H1 (cell line): ENCODE data around the gene PIK3R5. TPM values are rescaled to one million over a fixed set of nuclear protein-coding genes. Genes with fewer than 3 reads are reported as not detected.
"Not testable (repeated sequence)": the region's sequence is repeated elsewhere in the genome, so short reads cannot be mapped to it uniquely, and the experiment has no call there.

Experiments used
- CTCF ChIA-PET: fragments of 300-600 bp; sonication (Branson Sonifier 250); formaldehyde crosslinking; loops from one replicate; lab custom pipeline; 2021; ENCODE audit not compliant: partially characterized antibody; lab: Charles Lee
- POLR2A ChIA-PET: fragments of 300-600 bp; sonication (Branson Sonifier 250); formaldehyde crosslinking; loops from one replicate; lab custom pipeline; 2021; ENCODE audit warnings: inconsistent platforms; ENCODE audit not compliant: partially characterized antibody; lab: Charles Lee
- DNase-seq, 2 experiments: peaks; one replicate each; pipeline versions ENCODE4 v3.0.0 to v3.0.0-alpha.2; 2010 to 2022; ENCODE audit warnings: low spot score in 2 of 2, low read depth in 1 of 2, mixed read lengths in 1 of 2
- FAIRE-seq: peaks from 2 replicates; lab custom pipeline; 2011; peaks lifted over from hg19 to GRCh38; lab: Jason Lieb, UNC
- H2AFZ ChIP-seq: 2 replicates; pipeline ENCODE4 v1.8.1; 2012; ENCODE audit warnings: low read length, inconsistent platforms
- H2AK5ac ChIP-seq: 2 replicates; pipeline ENCODE4 v1.6.1; 2013; ENCODE audit warnings: low read depth, low read length
- H2BK120ac ChIP-seq: replicated peaks from 2 replicates; pipeline ENCODE3; 2013; ENCODE audit warnings: low read depth, low read length, inconsistent platforms
- H2BK12ac ChIP-seq: 2 replicates; pipeline ENCODE4 v1.6.1; 2013; ENCODE audit warnings: low read depth, low read length
- H2BK15ac ChIP-seq: 2 replicates; pipeline ENCODE4 v1.6.1; 2013; ENCODE audit warnings: low read length
- H2BK20ac ChIP-seq: 2 replicates; pipeline ENCODE4 v1.6.1; 2013; ENCODE audit warnings: low read length
- H2BK5ac ChIP-seq: 2 replicates; pipeline ENCODE4 v1.6.1; 2013; ENCODE audit warnings: low read depth, low read length
- H3K14ac ChIP-seq: 2 replicates; pipeline ENCODE4 v1.6.1; 2013; ENCODE audit warnings: inconsistent platforms; ENCODE audit not compliant: insufficient read length
- H3K18ac ChIP-seq: 2 replicates; pipeline ENCODE4 v1.6.1; 2013; ENCODE audit warnings: low read length; ENCODE audit errors: extremely low read depth
- H3K23ac ChIP-seq: 2 replicates; pipeline ENCODE4 v1.6.1; 2013; ENCODE audit warnings: inconsistent platforms; ENCODE audit not compliant: insufficient read length
- H3K23me2 ChIP-seq: 2 replicates; pipeline ENCODE4 v1.6.1; 2013; ENCODE audit warnings: low read depth, low read length
- H3K27ac ChIP-seq: 2 replicates; pipeline ENCODE4 v1.6.1; 2011; ENCODE audit warnings: low read depth, low read length, inconsistent platforms
- H3K27me3 ChIP-seq, 4 experiments: replicated peaks in 1 of 4; 1 replicate in 1 of 4; 2 replicates in 3 of 4; pipeline versions ENCODE4 v1.6.1 to v1.8.1; 2011 to 2013; ENCODE audit warnings: low read length in 3 of 4, mild to moderate bottlenecking in 3 of 4, inconsistent platforms in 2 of 4, mixed read lengths in 2 of 4, moderate library complexity in 1 of 4; ENCODE audit not compliant: control insufficient read depth in 3 of 4, insufficient read depth in 3 of 4; ENCODE audit errors: extremely low read depth in 1 of 4
- H3K36me3 ChIP-seq, 4 experiments: 2 replicates each; pipeline versions ENCODE4 v1.6.1 to v1.8.1; 2011 to 2013; ENCODE audit warnings: mild to moderate bottlenecking in 4 of 4, low read length in 3 of 4, moderate library complexity in 2 of 4, control low read depth in 1 of 4, inconsistent platforms in 1 of 4; ENCODE audit not compliant: insufficient read depth in 4 of 4, control insufficient read depth in 2 of 4
- H3K4ac ChIP-seq: replicated peaks from 2 replicates; pipeline ENCODE3; 2013; ENCODE audit warnings: low read length, low read depth, mixed read lengths, inconsistent platforms; ENCODE audit not compliant: insufficient read length
- H3K4me1 ChIP-seq, 4 experiments: replicated peaks in 1 of 4; 1 replicate in 1 of 4; 2 replicates in 3 of 4; pipeline versions ENCODE4 v1.6.1 to v1.8.1; 2011 to 2013; ENCODE audit warnings: low read length in 3 of 4, inconsistent platforms in 2 of 4, mixed read lengths in 1 of 4; ENCODE audit not compliant: insufficient read depth in 4 of 4, control insufficient read depth in 3 of 4
- H3K4me2 ChIP-seq, 2 experiments: 2 replicates each; pipeline versions ENCODE4 v1.6.1 to v1.8.1; 2011 to 2013; ENCODE audit warnings: low read depth in 2 of 2, low read length in 2 of 2, control low read depth in 1 of 2, inconsistent platforms in 1 of 2, mild to moderate bottlenecking in 1 of 2; ENCODE audit not compliant: insufficient read depth in 1 of 2
- H3K4me3 ChIP-seq, 4 experiments: fragments of 200-600, 300-600 bp in 1 of 4; sonication (generic), shearing (Covaris generic), sonication (Bioruptor Twin) in 1 of 4; 2 replicates each; pipeline versions ENCODE4 v1.5.1 to v1.8.1; 2011 to 2016; ENCODE audit warnings: low read length in 4 of 4, low read depth in 3 of 4, control low read depth in 2 of 4, inconsistent platforms in 2 of 4, mild to moderate bottlenecking in 2 of 4, mixed read lengths in 1 of 4, moderate library complexity in 1 of 4; ENCODE audit not compliant: insufficient read depth in 2 of 4; ENCODE audit errors: extremely low read depth in 1 of 4
- H3K56ac ChIP-seq: replicated peaks from 2 replicates; pipeline ENCODE3; 2013; ENCODE audit warnings: low read depth, mild to moderate bottlenecking, mixed read lengths, low read length, inconsistent platforms; ENCODE audit not compliant: insufficient read length
- H3K79me1 ChIP-seq: 2 replicates; pipeline ENCODE4 v1.6.1; 2013; ENCODE audit warnings: low read depth, low read length, control low read depth
- H3K79me2 ChIP-seq, 2 experiments: 2 replicates each; pipeline versions ENCODE4 v1.6.1 to v1.8.1; 2012 to 2013; ENCODE audit warnings: low read length in 2 of 2, mild to moderate bottlenecking in 2 of 2, inconsistent platforms in 1 of 2; ENCODE audit not compliant: insufficient read depth in 2 of 2, control insufficient read depth in 1 of 2
- H3K9ac ChIP-seq, 4 experiments: replicated peaks in 1 of 4; 1 replicate in 1 of 4; 2 replicates in 3 of 4; pipeline versions ENCODE4 v1.6.1 to v1.8.1; 2011 to 2013; ENCODE audit warnings: low read depth in 3 of 4, low read length in 3 of 4, control low read depth in 2 of 4, mild to moderate bottlenecking in 2 of 4, moderate library complexity in 2 of 4, inconsistent platforms in 1 of 4; ENCODE audit errors: extremely low read depth in 1 of 4
- H3K9me3 ChIP-seq, 2 experiments: 2 replicates each; pipeline versions ENCODE4 v1.6.1 to v1.8.1; 2012 to 2013; ENCODE audit warnings: mild to moderate bottlenecking in 2 of 2, moderate library complexity in 2 of 2, control low read depth in 1 of 2, inconsistent platforms in 1 of 2, low read depth in 1 of 2, low read length in 1 of 2, mixed read lengths in 1 of 2; ENCODE audit not compliant: insufficient read depth in 2 of 2
- H4K20me1 ChIP-seq, 2 experiments: replicated peaks in 1 of 2; 2 replicates each; pipeline versions ENCODE3 to v1.8.1; 2011 to 2013; ENCODE audit warnings: inconsistent platforms in 2 of 2, low read length in 2 of 2, mild to moderate bottlenecking in 1 of 2; ENCODE audit not compliant: insufficient read depth in 2 of 2, control insufficient read depth in 1 of 2
- H4K5ac ChIP-seq: 2 replicates; pipeline ENCODE4 v1.6.1; 2013; ENCODE audit warnings: low read length, low read depth, mixed read lengths, inconsistent platforms; ENCODE audit not compliant: insufficient read length
- H4K8ac ChIP-seq: 2 replicates; pipeline ENCODE4 v1.8.0; 2013; ENCODE audit warnings: mild to moderate bottlenecking, moderate library complexity, low read length, inconsistent platforms; ENCODE audit not compliant: insufficient read depth; ENCODE audit errors: extremely low read depth
- H4K91ac ChIP-seq: replicated peaks from 2 replicates; pipeline ENCODE3; 2013; ENCODE audit warnings: low read length, mixed read lengths, inconsistent platforms; ENCODE audit not compliant: insufficient read length
- WGBS, 2 experiments: shearing (Covaris generic) in 1 of 2; methylation state at CpG; one replicate each; pipeline versions ENCODE4 v1.1.6 to v1.1.7; 2013 to 2015; ENCODE audit warnings: low lambda C conversion rate in 2 of 2, mixed read lengths in 2 of 2, inconsistent platforms in 1 of 2, low coverage in 1 of 2, missing lambda C conversion rate in 1 of 2; ENCODE audit not compliant: insufficient replicate concordance in 2 of 2, insufficient coverage in 1 of 2, insufficient read length in 1 of 2; ENCODE audit errors: extremely low coverage in 1 of 2, missing lambda C conversion rate in 1 of 2; 5-methylcytosine and 5-hydroxymethylcytosine counted together
- polyA plus RNA-seq, 7 experiments: library from polyadenylated mRNA; depleted of rRNA in 3 of 7; stranded (reverse) in 5 of 7; unstranded in 2 of 7; fragments of >200 nt in 5 of 7; fragments of 200-250 nt in 2 of 7; gene quantifications; 1 replicate in 5 of 7; 2 replicates in 1 of 7; 4 replicates in 1 of 7; pipeline versions ENCODE4 v1.2.1 to v1.2.3, GENCODE V29; 2011 to 2013; ENCODE audit warnings: missing spikeins in 2 of 7, mixed read lengths in 2 of 7
- total RNA-seq: library from RNA; stranded (reverse); fragmentation: NEBNext Ultra II Directional; extraction: Animal tissue kit (Norgen Biotek cat#: 25700); gene quantifications from 2 replicates; pipeline ENCODE4 v1.2.1, GENCODE V29; 2021

PIK3R5 gene
- total and polyA plus RNA-seq, 2 of the 8 experiments (the other 6 are each of a cell fraction or from before 2014, with no cell fraction given), result 2.7 to 4.3 TPM

GRCh38 chr17:8988263-8988935 lies 22.9 kb upstream of the PIK3R5 start:
- H3K79me1 ChIP-seq, H4K91ac ChIP-seq, H2BK20ac ChIP-seq, H3K23ac ChIP-seq, H2BK12ac ChIP-seq, POLR2A ChIA-PET, H3K27me3 ChIP-seq, FAIRE-seq, H3K27ac ChIP-seq, H3K4me3 ChIP-seq, H4K20me1 ChIP-seq, H2BK15ac ChIP-seq, H3K36me3 ChIP-seq, H4K8ac ChIP-seq, H4K5ac ChIP-seq, H3K23me2 ChIP-seq, H3K4me2 ChIP-seq, H2AFZ ChIP-seq, H2AK5ac ChIP-seq, H3K56ac ChIP-seq, H3K4ac ChIP-seq, DNase-seq, H2BK120ac ChIP-seq, H3K9ac ChIP-seq, H3K9me3 ChIP-seq, H3K79me2 ChIP-seq, H3K4me1 ChIP-seq, H3K18ac ChIP-seq, H3K14ac ChIP-seq, H2BK5ac ChIP-seq: not testable (repeated sequence)
- CTCF ChIA-PET, result interaction anchor here (1.4 kb wide), 1 partner anchor 10 kb away, joined by 3 read pairs; no protein-coding TSS in a partner anchor
- WGBS, 2 experiments, result 55% methylated on average over 2 of the region's 2 CpGs; no CpG with 5 or more reads in 1 of the 2 experiments
